Naive thymus-derived CD4-positive, alpha-beta T cell (primary cell): Measurements from ENCODE around the gene CHTF18. TPM values are rescaled to one million over a fixed set of nuclear protein-coding genes. Genes with fewer than 3 reads are reported as not detected.
A peak's percentile ranks its signal among the peaks of the same experiment; 100 is the strongest.
"Not testable (repeated sequence)": the region's sequence is repeated elsewhere in the genome, so short reads cannot be mapped to it uniquely, and the experiment has no call there.

Experiments
- ATAC-seq: fragments of 150-1000 bp; cut with Tn5 transposase; 2 replicates; pipeline ENCODE4 v1.10.0; 2021; ENCODE audit warnings: mild to moderate bottlenecking, moderate library complexity
- CTCF ChIA-PET: fragments of 350-600 bp; sonication (Branson Sonifier 250); formaldehyde crosslinking; loops from one replicate; lab custom pipeline; 2021; ENCODE audit warnings: antibody characterized with exemption; lab: Charles Lee
- POLR2A ChIA-PET: fragments of 350-600 bp; sonication (Branson Sonifier 250); formaldehyde crosslinking; loops from one replicate; lab custom pipeline; 2021; ENCODE audit warnings: antibody characterized with exemption, inconsistent platforms; lab: Charles Lee
- DNase-seq, 9 donors: peaks; one replicate each; pipeline versions ENCODE4 v3.0.0 to v3.0.0-alpha.2; 2020 to 2022; ENCODE audit warnings: mixed read lengths in 1 of 9
- H3K27ac ChIP-seq: one replicate; pipeline ENCODE4 v1.7.0; 2013; ENCODE audit warnings: mild to moderate bottlenecking, low read depth, low read length, moderate library complexity
- H3K27me3 ChIP-seq, 2 donors: one replicate each; pipeline ENCODE4 v1.7.0; 2013; ENCODE audit warnings: low read length in 2 of 2, mild to moderate bottlenecking in 2 of 2, moderate library complexity in 2 of 2; ENCODE audit not compliant: control insufficient read depth in 2 of 2, insufficient read depth in 2 of 2
- H3K36me3 ChIP-seq, 3 experiments: 1 replicate in 2 of 3; 2 replicates in 1 of 3; pipeline ENCODE4 v1.7.0; 2013; ENCODE audit warnings: low read length in 3 of 3, mild to moderate bottlenecking in 3 of 3, moderate library complexity in 1 of 3; ENCODE audit not compliant: insufficient read depth in 3 of 3, control insufficient read depth in 2 of 3
- H3K4me1 ChIP-seq, 2 donors: one replicate each; pipeline ENCODE4 v1.7.0; 2013; ENCODE audit warnings: low read length in 2 of 2, mild to moderate bottlenecking in 2 of 2, moderate library complexity in 1 of 2; ENCODE audit not compliant: control insufficient read depth in 2 of 2, insufficient read depth in 2 of 2
- H3K4me3 ChIP-seq: 2 replicates; pipeline ENCODE4 v1.7.0; 2013; ENCODE audit warnings: mild to moderate bottlenecking, low read length
- H3K9me3 ChIP-seq, 3 experiments: 1 replicate in 2 of 3; 2 replicates in 1 of 3; pipeline ENCODE4 v1.7.0; 2013; ENCODE audit warnings: low read length in 3 of 3; ENCODE audit not compliant: control insufficient read depth in 2 of 3
- H3K27ac Mint-ChIP-seq, 9 donors: one replicate each; pipeline ENCODE4 v1.8.0; 2020 to 2022; ENCODE audit warnings: mixed read lengths in 9 of 9, mild to moderate bottlenecking in 8 of 9, moderate library complexity in 5 of 9, inconsistent platforms in 2 of 9
- H3K27me3 Mint-ChIP-seq, 5 donors: one replicate each; pipeline ENCODE4 v1.8.0; 2021 to 2022; ENCODE audit warnings: mixed read lengths in 5 of 5, mild to moderate bottlenecking in 1 of 5
- H3K36me3 Mint-ChIP-seq, 5 donors: one replicate each; pipeline ENCODE4 v1.8.0; 2020 to 2022; ENCODE audit warnings: mixed read lengths in 5 of 5, mild to moderate bottlenecking in 3 of 5, inconsistent platforms in 1 of 5
- H3K4me1 Mint-ChIP-seq, 7 donors: one replicate each; pipeline ENCODE4 v1.8.0; 2020 to 2022; ENCODE audit warnings: mixed read lengths in 7 of 7, mild to moderate bottlenecking in 3 of 7, inconsistent platforms in 1 of 7
- H3K4me3 Mint-ChIP-seq, 10 donors: one replicate each; pipeline ENCODE4 v1.8.0; 2020 to 2022; ENCODE audit warnings: mild to moderate bottlenecking in 10 of 10, mixed read lengths in 10 of 10, moderate library complexity in 6 of 10, inconsistent platforms in 2 of 10
- H3K9me3 Mint-ChIP-seq, 11 donors: one replicate each; pipeline ENCODE4 v1.8.0; 2020 to 2022; ENCODE audit warnings: mixed read lengths in 11 of 11, mild to moderate bottlenecking in 4 of 11, inconsistent platforms in 1 of 11, moderate library complexity in 1 of 11
- intact Hi-C, 2 donors: fragments of 100-400 bp; cut with micrococcal nuclease; formaldehyde crosslinking; loops; one replicate each; pipeline ENCODE4 v1.15.1; 2023
- polyA plus RNA-seq, 2 donors: library from polyadenylated mRNA; unstranded; fragments of 300-500 nt; fragmentation: Illumina TruSeq; gene quantifications; one replicate each; pipeline ENCODE4 v1.2.3, GENCODE V29; 2021
- total RNA-seq, 6 experiments: library from RNA in 5 of 6; stranded (reverse) in 5 of 6; gene quantifications; 1 replicate in 5 of 6; 2 replicates in 1 of 6; pipeline ENCODE4 v1.2.3 and lab custom pipeline; 2021 to 2026

CHTF18 gene
- total and polyA plus RNA-seq, 7 experiments from 2014 or later, result 4.5 to 74.8 (median 36.2) TPM

- H3K27ac Mint-ChIP-seq, result peak overlapping the region in 2 of 9 donors; percentile 26 to 38
- ChIA-PET CTCF (interaction anchor here (0.7 to 3.8 kb wide), 3 partner anchors 8 to 30 kb away, joined by 3 to 15 read pairs (median 4); no protein-coding TSS in a partner anchor), POLR2A (interaction anchor here (0.7 to 1.7 kb wide), 2 partner anchors 14 to 21 kb away, joined by 3 to 5 read pairs; partner anchors contain the start of gene ANTKMT)
- peaks cover 0 to 13% (median 0%) of the 10 kb centered on the region in 3 experiments for H3K36me3 ChIP-seq
- H3K27me3 ChIP-seq, result no peaks in the 10 kb centered on the region
- no peak overlapping the region for H3K4me3 ChIP-seq
- no peaks in the 10 kb centered on the region for H3K9me3 ChIP-seq
- H3K4me1 ChIP-seq, result peaks cover 4 to 10% of the 10 kb centered on the region in 2 donors
- no peak overlapping the region for H3K27ac ChIP-seq
- no peaks in the 10 kb centered on the region for H3K27me3 Mint-ChIP-seq
- peak overlapping the region in 9 of 10 donors; percentile 31 to 82 (median 65) for H3K4me3 Mint-ChIP-seq
- H3K4me1 Mint-ChIP-seq, result peaks cover 0 to 16% (median 5%) of the 10 kb centered on the region in 7 donors
- H3K9me3 Mint-ChIP-seq, result no peaks in the 10 kb centered on the region
- H3K36me3 Mint-ChIP-seq, result peaks cover 0 to 10% (median 0%) of the 10 kb centered on the region in 5 donors
- intact Hi-C loops, result loop anchor here (1.0 to 2.0 kb wide), 8 partner anchors 14 to 341 kb away; partner anchors contain the start of genes CHTF18 (in 2 of the 2), RPUSD1 (in 2 of the 2), CCDC78 (in 1 of the 2) and DECR2 (in 1 of the 2)
- no peak for DNase-seq
- ATAC-seq, result no peak
Observed at GRCh38 chr16:741986-742629, 46.3 kb upstream of the CHTF18 start.

- H3K27me3 ChIP-seq, H3K9me3 Mint-ChIP-seq, ATAC-seq, H3K4me3 ChIP-seq, H3K4me1 ChIP-seq, H3K36me3 ChIP-seq, H3K36me3 Mint-ChIP-seq, H3K27me3 Mint-ChIP-seq, DNase-seq, H3K27ac ChIP-seq, H3K27ac Mint-ChIP-seq, intact Hi-C loops, H3K9me3 ChIP-seq: not testable (repeated sequence)
- peaks cover 0 to 14% (median 4%) of the 10 kb centered on the region in 7 donors for H3K4me1 Mint-ChIP-seq
- H3K4me3 Mint-ChIP-seq, result peak overlapping the region in 1 of 10 donors; percentile 56
- ChIA-PET POLR2A (interaction anchor here (0.6 to 0.7 kb wide), 2 partner anchors 22 to 28 kb away, joined by 3 read pairs; partner anchors contain the start of genes ANTKMT and METRN), CTCF (interaction anchor here (3.8 kb wide), 1 partner anchor 31 kb away, joined by 15 read pairs; no protein-coding TSS in a partner anchor)
Observed at GRCh38 chr16:742894-743293, 45.5 kb upstream of the CHTF18 start.

- peaks cover 4 to 10% of the 10 kb centered on the region in 2 donors for H3K4me1 ChIP-seq
- POLR2A ChIA-PET, result no interaction called here
- DNase-seq (no peak), ATAC-seq (no peak)
- H3K27me3 ChIP-seq, result no peaks in the 10 kb centered on the region
- H3K27me3 Mint-ChIP-seq, result no peaks in the 10 kb centered on the region
- H3K27ac ChIP-seq, result no peak overlapping the region
- H3K36me3 Mint-ChIP-seq, result peaks cover 0 to 2% (median 0%) of the 10 kb centered on the region in 5 donors
- H3K36me3 ChIP-seq, result peaks cover 0 to 3% (median 0%) of the 10 kb centered on the region in 3 experiments
- no peak overlapping the region for H3K4me3 Mint-ChIP-seq
- H3K27ac Mint-ChIP-seq, result no peak overlapping the region
- peaks cover 0 to 13% (median 4%) of the 10 kb centered on the region in 7 donors for H3K4me1 Mint-ChIP-seq
- no peak overlapping the region for H3K4me3 ChIP-seq
- CTCF ChIA-PET, result interaction anchor here (0.6 to 3.8 kb wide), 2 partner anchors 32 to 41 kb away, joined by 4 to 15 read pairs; no protein-coding TSS in a partner anchor
- no peaks in the 10 kb centered on the region for H3K9me3 Mint-ChIP-seq
- intact Hi-C loops, result no loop called here
- H3K9me3 ChIP-seq, result no peaks in the 10 kb centered on the region
Observed at GRCh38 chr16:743794-744500, 44.5 kb upstream of the CHTF18 start.

GRCh38 chr16:745739-746138 is 42.7 kb upstream of the CHTF18 start:
- DNase-seq (no peak), ATAC-seq (no peak)
- H3K9me3 Mint-ChIP-seq, result no peaks in the 10 kb centered on the region
- no peaks in the 10 kb centered on the region for H3K4me1 ChIP-seq
- H3K27ac Mint-ChIP-seq, result no peak overlapping the region
- H3K4me1 Mint-ChIP-seq, result no peaks in the 10 kb centered on the region
- H3K27me3 ChIP-seq, result no peaks in the 10 kb centered on the region
- ChIA-PET CTCF (no interaction called here), POLR2A (interaction anchor here (1.3 kb wide), 1 partner anchor 33 kb away, joined by 3 read pairs; no protein-coding TSS in a partner anchor)
- no peak overlapping the region for H3K4me3 ChIP-seq
- intact Hi-C loops, result no loop called here
- no peaks in the 10 kb centered on the region for H3K9me3 ChIP-seq
- H3K36me3 ChIP-seq, result no peaks in the 10 kb centered on the region
- no peak overlapping the region for H3K27ac ChIP-seq
- H3K36me3 Mint-ChIP-seq, result no peaks in the 10 kb centered on the region
- H3K4me3 Mint-ChIP-seq, result no peak overlapping the region
- H3K27me3 Mint-ChIP-seq, result no peaks in the 10 kb centered on the region

GRCh38 chr16:746637-747036 is 41.8 kb upstream of the CHTF18 start:
- intact Hi-C loops, result no loop called here
- Histone ChIP-seq H3K27me3 (no peaks in the 10 kb centered on the region), H3K4me3 (no peak overlapping the region), H3K4me1 (no peaks in the 10 kb centered on the region), H3K27ac (no peak overlapping the region), H3K9me3 (no peaks in the 10 kb centered on the region), H3K36me3 (no peaks in the 10 kb centered on the region)
- ChIA-PET CTCF (no interaction called here), POLR2A (no interaction called here)
- no peak for DNase-seq
- Mint-ChIP-seq H3K36me3 (no peaks in the 10 kb centered on the region), H3K27me3 (no peaks in the 10 kb centered on the region), H3K27ac (no peak overlapping the region), H3K9me3 (no peaks in the 10 kb centered on the region), H3K4me1 (no peaks in the 10 kb centered on the region), H3K4me3 (no peak overlapping the region)
- ATAC-seq, result no peak

GRCh38 chr16:747978-748746 is 40.3 kb upstream of the CHTF18 start:
- Mint-ChIP-seq H3K4me3 (no peak overlapping the region), H3K27ac (no peak overlapping the region), H3K9me3 (no peaks in the 10 kb centered on the region), H3K27me3 (no peaks in the 10 kb centered on the region), H3K4me1 (no peaks in the 10 kb centered on the region), H3K36me3 (no peaks in the 10 kb centered on the region)
- DNase-seq, result no peak
- Histone ChIP-seq H3K36me3 (no peaks in the 10 kb centered on the region), H3K27ac (no peak overlapping the region), H3K4me3 (no peak overlapping the region), H3K27me3 (no peaks in the 10 kb centered on the region), H3K9me3 (no peaks in the 10 kb centered on the region), H3K4me1 (no peaks in the 10 kb centered on the region)
- ChIA-PET CTCF (no interaction called here), POLR2A (interaction anchor here (1.6 kb wide), 1 partner anchor 7 kb away, joined by 4 read pairs; the partner anchor contains the start of gene CIAO3)
- intact Hi-C loops, result no loop called here
- ATAC-seq, result no peak
